Activated CD4-positive, alpha-beta T cell treated with anti-CD3 and anti-CD28 coated beads, Interleukin-2, amount 50 U/mL, for 48 hours (primary cell): ENCODE results near the gene OSBPL10.

ENCODE experiments used
- DNase-seq, 2 experiments: peaks; one replicate each; pipeline ENCODE4 v3.0.0-alpha.2; 2020

OSBPL10 gene

DNA sequence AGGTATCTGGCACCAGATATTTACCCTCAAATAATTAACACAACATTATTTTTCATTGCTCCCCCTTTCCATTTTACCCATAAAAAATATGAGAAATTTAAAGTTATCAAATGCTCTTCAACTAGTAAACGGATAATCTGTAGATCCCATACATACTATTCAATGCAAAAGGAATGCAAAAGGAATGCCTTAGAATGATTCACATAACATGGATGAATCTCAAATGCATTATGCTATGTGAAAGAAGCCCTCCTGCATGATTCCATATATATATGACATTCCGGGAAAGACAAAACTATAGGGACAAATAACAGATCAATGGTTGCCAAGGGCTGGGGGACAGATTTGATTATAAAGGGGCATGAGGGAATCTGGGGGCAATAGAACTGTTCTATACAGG lies 252.7 kb downstream of the OSBPL10 start:
- no peak for DNase-seq

DNA sequence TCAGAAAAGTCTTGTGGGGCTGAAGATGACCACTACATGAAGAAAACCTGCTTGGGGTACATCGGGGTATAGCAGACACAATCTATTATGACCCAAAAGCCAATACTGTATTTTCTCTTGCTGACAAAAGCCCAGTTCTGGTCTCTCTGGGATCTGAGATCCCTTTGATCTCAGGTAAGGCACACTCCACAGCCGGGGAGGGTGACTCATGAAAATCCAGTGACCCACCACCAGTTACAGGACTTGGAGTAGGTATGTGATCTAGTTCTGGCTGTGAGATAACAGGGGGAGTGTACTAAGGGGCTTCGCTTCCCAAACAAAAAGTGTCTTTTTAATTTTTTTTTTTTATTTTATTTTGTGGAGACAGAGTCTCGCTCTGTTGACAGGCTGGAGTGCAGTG lies 255.1 kb downstream of the OSBPL10 start:
- DNase-seq, result no peak

DNA sequence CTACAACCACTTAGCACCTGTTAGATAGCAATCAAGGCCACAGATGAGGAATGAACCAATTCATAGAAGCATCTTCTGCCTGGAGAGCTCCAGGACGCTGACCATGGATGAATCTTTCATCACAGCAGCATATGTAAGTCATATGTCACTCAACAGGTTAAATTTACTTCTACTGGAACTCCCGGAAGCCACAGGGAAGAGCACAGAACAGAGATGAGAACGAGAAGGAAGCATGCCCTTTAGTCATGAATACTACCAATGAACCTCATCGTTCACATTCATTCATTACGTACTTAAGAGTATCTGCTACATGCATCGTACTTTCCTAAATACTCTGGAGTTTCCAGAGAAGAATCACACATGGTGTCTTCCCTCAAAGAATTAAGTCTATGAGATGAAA lies 255.5 kb downstream of the OSBPL10 start:
- no peak for DNase-seq

- no peak for DNase-seq
These were observed 256.4 kb downstream of the OSBPL10 start for GRCh38 chr3:31724651-31725050.

- no peak for DNase-seq
These were observed 256.9 kb downstream of the OSBPL10 start for GRCh38 chr3:31724116-31724515.

GRCh38 chr3:31723701-31724100 lies 257.4 kb downstream of the OSBPL10 start:
- no peak for DNase-seq

- DNase-seq, result no peak
These were observed 259.4 kb downstream of the OSBPL10 start for GRCh38 chr3:31721676-31722075.

- DNase-seq, result no peak
These were observed 266.4 kb downstream of the OSBPL10 start for GRCh38 chr3:31714495-31715280.

DNA sequence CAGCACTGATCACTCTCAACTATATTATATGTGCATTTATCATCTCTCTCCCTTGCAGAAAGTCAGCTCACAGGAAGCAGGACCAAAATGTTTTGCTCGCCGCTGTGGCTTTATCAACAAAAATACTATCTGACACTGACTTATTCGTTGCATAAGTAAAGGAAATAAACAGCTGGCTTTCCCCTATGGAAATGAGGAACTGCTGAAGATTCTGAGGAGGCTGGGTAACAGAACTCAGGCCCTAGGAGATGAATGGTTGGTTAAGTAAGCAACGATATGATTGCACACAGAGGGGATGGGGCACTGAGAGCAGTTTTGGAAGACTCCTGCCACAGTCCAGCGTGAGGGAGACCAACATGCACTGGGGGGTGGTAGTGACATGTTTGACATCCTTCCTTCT lies 267.2 kb downstream of the OSBPL10 start:
- DNase-seq, result no peak

DNA sequence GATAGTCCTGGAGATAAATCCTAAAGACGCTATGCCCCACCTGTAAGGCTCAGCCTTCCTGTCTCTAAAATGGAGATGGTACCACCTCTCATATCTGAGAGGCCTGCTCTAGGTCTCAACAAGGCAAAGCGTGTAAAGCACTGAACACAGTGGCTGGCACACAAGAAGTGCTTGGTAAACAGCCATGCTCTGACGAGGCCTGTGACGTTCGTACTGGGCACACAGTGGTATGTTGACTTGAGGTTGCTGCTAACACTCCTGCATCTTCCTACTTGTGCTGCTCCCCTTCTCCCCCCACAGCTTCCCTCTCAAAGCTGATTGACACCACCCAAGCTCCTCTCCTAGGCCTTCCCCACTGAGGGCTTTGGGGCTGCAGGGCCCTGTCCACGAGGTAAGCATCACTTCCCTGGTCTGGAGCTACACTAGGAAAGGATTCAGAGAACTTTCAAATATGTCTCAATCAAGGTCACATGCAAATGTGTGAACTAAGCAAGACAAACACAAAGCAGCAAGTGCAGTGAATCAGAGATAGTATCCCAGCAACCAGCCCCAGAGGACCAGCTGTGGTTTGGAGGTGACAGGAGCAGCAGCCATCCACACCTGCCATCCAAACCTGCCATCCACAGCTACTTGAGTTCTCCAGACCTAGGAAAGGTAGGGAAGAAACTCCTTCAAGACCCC lies 270.8 kb downstream of the OSBPL10 start:
- DNase-seq, result no peak

GRCh38 chr3:31709526-31709925 lies 271.5 kb downstream of the OSBPL10 start:
- DNase-seq, result no peak

DNA sequence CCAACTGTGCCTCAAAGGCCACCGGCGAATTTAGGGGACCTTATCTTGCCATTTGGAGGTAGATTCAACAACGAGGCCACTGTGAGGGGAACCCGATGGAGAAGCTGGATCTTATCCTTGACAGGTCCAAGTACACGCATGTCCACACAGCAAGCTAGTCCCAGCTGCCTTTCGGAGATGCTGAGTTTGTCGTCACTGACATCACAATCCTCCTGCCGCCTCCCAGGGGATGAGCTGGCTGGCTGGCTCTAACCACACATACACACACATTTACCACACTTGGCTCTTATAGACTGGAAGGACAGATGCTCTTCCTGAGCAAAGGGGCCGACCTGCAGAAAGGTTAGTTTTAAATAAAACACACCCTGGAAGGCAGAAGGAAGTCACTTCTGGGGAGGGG lies 272.1 kb downstream of the OSBPL10 start:
- DNase-seq, result no peak

- no peak for DNase-seq
These were observed 273.8 kb downstream of the OSBPL10 start for GRCh38 chr3:31707286-31707685.

- no peak for DNase-seq
These were observed 275.3 kb downstream of the OSBPL10 start for GRCh38 chr3:31705736-31706135.

DNA sequence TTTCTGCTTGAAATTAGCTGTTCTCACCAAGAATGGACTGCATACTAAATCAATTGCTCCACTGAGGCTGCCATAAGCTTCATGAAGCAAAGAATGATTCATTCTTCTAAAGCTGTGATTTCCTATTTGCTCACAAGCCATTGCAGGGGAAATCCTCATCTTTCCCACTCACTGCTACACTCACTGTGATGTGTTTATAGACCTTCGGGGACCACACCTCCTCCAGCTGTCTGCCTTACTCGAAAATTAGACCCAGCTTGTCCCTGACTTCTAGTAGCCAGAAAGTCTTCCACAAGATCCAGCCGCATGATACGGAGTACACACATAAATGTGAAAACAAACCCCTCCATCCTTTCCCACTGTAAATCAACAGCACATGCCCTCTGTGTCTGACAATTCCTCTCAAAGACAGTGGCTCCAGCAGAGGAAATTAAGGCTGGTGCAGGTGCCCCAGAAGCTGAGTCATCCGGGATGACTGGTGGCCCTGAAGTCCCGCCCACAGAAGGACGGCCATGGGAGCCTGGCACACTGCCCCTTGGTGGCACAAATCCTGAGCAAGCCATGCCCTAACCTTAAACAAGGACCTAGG lies 276.4 kb downstream of the OSBPL10 start:
- peak; percentile 11 to 43 for DNase-seq

DNA sequence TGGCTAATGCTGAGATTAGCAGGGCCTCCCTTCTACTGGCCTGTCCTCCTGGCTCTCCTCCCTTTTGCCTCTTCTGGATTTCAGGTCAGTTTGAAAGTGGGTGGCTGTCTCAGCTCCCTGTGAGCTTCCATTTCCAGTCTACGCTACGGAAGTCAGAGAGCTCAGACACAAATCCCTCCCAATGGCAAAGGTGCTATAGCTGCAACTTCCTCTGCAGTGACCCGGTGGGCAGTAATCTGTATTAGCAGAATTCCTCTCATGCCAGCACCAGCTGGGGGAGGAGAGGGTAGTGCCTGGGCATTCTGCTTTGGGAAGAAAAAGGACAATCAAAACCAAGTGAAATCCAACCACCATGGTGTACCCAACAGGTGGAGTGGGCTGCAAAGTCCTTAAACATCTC lies 276.9 kb downstream of the OSBPL10 start:
- no peak for DNase-seq

DNA sequence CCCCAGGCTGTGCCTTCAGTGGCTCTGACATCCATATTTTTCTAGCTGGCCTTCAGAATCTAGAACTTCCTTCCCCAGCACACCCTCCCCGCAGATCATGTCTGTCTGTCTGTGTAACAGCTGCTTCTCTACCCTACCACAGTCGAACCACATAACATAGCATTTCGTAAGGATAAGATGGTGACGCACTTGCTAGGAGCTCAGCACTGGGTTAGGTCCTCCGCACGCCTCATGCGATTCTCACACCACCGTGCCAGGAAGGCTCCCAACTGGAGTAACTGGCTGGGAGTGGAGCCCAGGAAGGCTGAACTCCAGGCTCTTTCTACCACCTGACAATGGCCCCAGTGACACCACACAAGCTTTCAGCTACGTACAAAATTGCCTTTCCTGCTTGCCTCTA lies 279.8 kb downstream of the OSBPL10 start:
- DNase-seq, result no peak

GRCh38 chr3:31699309-31699953 lies 281.6 kb downstream of the OSBPL10 start:
- no peak for DNase-seq

- DNase-seq, result no peak
These were observed 284.1 kb downstream of the OSBPL10 start for GRCh38 chr3:31696815-31697548.

- DNase-seq, result no peak
These were observed 285.1 kb downstream of the OSBPL10 start for GRCh38 chr3:31696009-31696297.

- peak; percentile 30 to 39 for DNase-seq
These were observed 285.6 kb downstream of the OSBPL10 start for GRCh38 chr3:31695280-31696008.

DNA sequence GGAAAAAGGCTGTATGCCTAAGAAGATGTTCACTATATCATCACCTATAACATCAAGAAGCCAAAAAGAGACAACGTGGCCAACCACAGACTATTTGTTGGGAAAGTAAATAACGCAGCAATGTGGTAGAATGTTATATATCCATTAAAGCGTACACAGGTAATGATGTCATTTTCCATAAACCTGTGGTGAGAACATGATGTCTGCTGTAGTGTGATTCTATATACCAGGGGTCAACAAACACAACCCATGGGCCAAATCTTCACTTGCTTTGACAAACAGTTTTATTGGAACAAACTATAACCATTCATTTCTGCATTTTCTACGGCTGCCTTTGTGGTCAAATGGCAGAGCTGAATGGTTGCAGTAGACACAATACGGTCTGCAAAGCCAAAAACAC lies 287.7 kb downstream of the OSBPL10 start:
- no peak for DNase-seq
